HCT116 (cell line): ENCODE results near the gene PGS1. TPM values are rescaled to one million over a fixed set of nuclear protein-coding genes. Genes with fewer than 3 reads are reported as not detected.

Experiments
- ATAC-seq: fragments of 200-7000 bp; cut with Tn5 transposase; 2 replicates; pipeline ENCODE4 v1.9.1; 2020; ENCODE audit warnings: mild to moderate bottlenecking, moderate library complexity
- BruUV-seq: library from RNA; stranded (reverse); fragments of 400-500 nt; replicated peaks from 2 replicates; lab custom pipeline; 2021; lab: Mats Ljungman, UMichigan
- CTCF ChIA-PET: fragments of 300-600 bp; sonication (Branson Sonifier 250); formaldehyde crosslinking; loops from one replicate; lab custom pipeline; 2021; ENCODE audit warnings: antibody characterized with exemption; lab: Charles Lee
- POLR2A ChIA-PET: fragments of 300-600, 350-600 bp; sonication (Branson Sonifier 250); formaldehyde crosslinking; loops from one replicate; lab custom pipeline; 2021; ENCODE audit warnings: antibody characterized with exemption; lab: Charles Lee
- RAD21 ChIA-PET, 2 experiments: fragments of 300-600 bp; sonication (Branson Sonifier 250); formaldehyde crosslinking; loops; one replicate each; lab custom pipeline; 2023; ENCODE audit warnings: low total read pairs in 2 of 2; ENCODE audit not compliant: uncharacterized antibody in 2 of 2, unreplicated experiment in 2 of 2, low non-redundant PET in 1 of 2; lab: Charles Lee
- DNase-seq: peaks from one replicate; pipeline ENCODE4 v3.0.0-alpha.2; 2010; ENCODE audit warnings: low read depth, low spot score
- H2AFZ ChIP-seq: fragments of 200-600 bp; shearing (Covaris generic), sonication (generic); 2 replicates; pipeline ENCODE4 v1.6.1; 2017; ENCODE audit warnings: low read depth, mixed run types, mixed read lengths, antibody characterized with exemption, low read length; ENCODE audit not compliant: poor library complexity, severe bottlenecking
- H3K27ac ChIP-seq: 2 replicates; pipeline ENCODE4 v1.5.1; 2012; ENCODE audit warnings: low read depth, low read length
- H3K27me3 ChIP-seq: fragments of 200-600 bp; sonication (generic); 2 replicates; pipeline ENCODE4 v1.6.1; 2016; ENCODE audit warnings: mixed run types, low read length, mixed read lengths; ENCODE audit not compliant: insufficient read depth
- H3K36me3 ChIP-seq, 2 experiments: fragments of 200-500 bp in 1 of 2; fragments of 200-600 bp in 1 of 2; sonication (Bioruptor generic) in 1 of 2; sonication (generic) in 1 of 2; 2 replicates each; pipeline versions ENCODE4 v1.5.1 to v1.6.1; 2014 to 2016; ENCODE audit warnings: low read length in 2 of 2, inconsistent platforms in 1 of 2, mixed read lengths in 1 of 2, mixed run types in 1 of 2; ENCODE audit not compliant: insufficient read depth in 2 of 2, control insufficient read depth in 1 of 2
- H3K4me1 ChIP-seq, 2 experiments: fragments of 200-600 bp in 1 of 2; sonication (generic) in 1 of 2; 2 replicates each; pipeline versions ENCODE4 v1.5.1 to v1.6.1; 2012 to 2017; ENCODE audit warnings: low read length in 2 of 2, inconsistent platforms in 1 of 2, mild to moderate bottlenecking in 1 of 2, mixed read lengths in 1 of 2, mixed run types in 1 of 2, moderate library complexity in 1 of 2; ENCODE audit not compliant: insufficient read depth in 2 of 2, control insufficient read depth in 1 of 2
- H3K4me2 ChIP-seq: fragments of 200-600 bp; sonication (generic); 2 replicates; pipeline ENCODE4 v1.6.1; 2017; ENCODE audit warnings: mixed run types, low read length, mixed read lengths
- H3K4me3 ChIP-seq, 2 experiments: fragments of 200-600 bp in 1 of 2; sonication (generic) in 1 of 2; replicated peaks in 1 of 2; 2 replicates each; pipeline ENCODE4 v1.5.1; 2011 to 2016; ENCODE audit warnings: low read length in 2 of 2, control low read depth in 1 of 2, low read depth in 1 of 2, mild to moderate bottlenecking in 1 of 2, mixed read lengths in 1 of 2, mixed run types in 1 of 2
- H3K79me2 ChIP-seq: fragments of 200-600 bp; sonication (generic); 2 replicates; pipeline ENCODE4 v1.6.1; 2017; ENCODE audit warnings: mild to moderate bottlenecking, mixed run types, low read length, moderate library complexity, mixed read lengths; ENCODE audit not compliant: insufficient read depth
- H3K9ac ChIP-seq: fragments of 200-600 bp; sonication (generic); 2 replicates; pipeline ENCODE4 v1.6.1; 2016; ENCODE audit warnings: low read length, mixed read lengths
- H3K9me2 ChIP-seq: fragments of 200-600 bp; sonication (generic), shearing (Covaris generic); 2 replicates; pipeline ENCODE4 v1.6.1; 2017; ENCODE audit warnings: mixed run types, mild to moderate bottlenecking, moderate library complexity; ENCODE audit not compliant: insufficient read depth
- H3K9me3 ChIP-seq, 2 experiments: fragments of 200-500 bp in 1 of 2; fragments of 200-600 bp in 1 of 2; sonication (Bioruptor generic) in 1 of 2; sonication (generic) in 1 of 2; 2 replicates each; pipeline ENCODE4 v1.6.1; 2014 to 2017; ENCODE audit warnings: low read length in 2 of 2, mixed read lengths in 2 of 2, inconsistent platforms in 1 of 2, low read depth in 1 of 2, mild to moderate bottlenecking in 1 of 2, mixed run types in 1 of 2, moderate library complexity in 1 of 2; ENCODE audit not compliant: control insufficient read depth in 1 of 2, insufficient read depth in 1 of 2
- H4K20me1 ChIP-seq: fragments of 200-600 bp; sonication (generic), shearing (Covaris generic); 2 replicates; pipeline ENCODE4 v1.6.1; 2017; ENCODE audit warnings: mixed run types, mild to moderate bottlenecking, moderate library complexity; ENCODE audit not compliant: insufficient read depth
- CBX3 ChIP-seq: IDR thresholded peaks from 2 replicates; pipeline ENCODE4 v1.6.1; 2012; ENCODE audit warnings: low read depth
- EGR1 ChIP-seq: IDR thresholded peaks from 2 replicates; pipeline ENCODE4 v1.6.1; 2012; ENCODE audit warnings: low read depth
- EZH2phosphoT487 ChIP-seq: fragments of 200-600 bp; IDR thresholded peaks from 2 replicates; pipeline ENCODE4 v1.6.1; 2018; ENCODE audit warnings: antibody characterized with exemption, borderline replicate concordance
- FOSL1 ChIP-seq: IDR thresholded peaks from 2 replicates; pipeline ENCODE4 v1.6.1; 2012; ENCODE audit warnings: low read depth
- POLR2A ChIP-seq: IDR thresholded peaks from 2 replicates; pipeline ENCODE4 v1.7.0; 2011; ENCODE audit warnings: borderline replicate concordance; ENCODE audit not compliant: insufficient read depth, insufficient read length; ENCODE audit errors: extremely low read depth
- RAD21 ChIP-seq: IDR thresholded peaks from 2 replicates; pipeline ENCODE4 v1.6.1; 2012; ENCODE audit warnings: low read depth, mild to moderate bottlenecking
- SP1 ChIP-seq: IDR thresholded peaks from 2 replicates; pipeline ENCODE4 v1.6.1; 2012; ENCODE audit warnings: low read depth
- TCF7L2 ChIP-seq: IDR thresholded peaks from 2 replicates; pipeline ENCODE4 v1.7.0; 2011; ENCODE audit warnings: borderline replicate concordance, inconsistent platforms; ENCODE audit not compliant: insufficient read depth, insufficient read length; ENCODE audit errors: extremely low read depth
- YY1 ChIP-seq: IDR thresholded peaks from 2 replicates; pipeline ENCODE4 v1.6.1; 2011; ENCODE audit warnings: low read length, low read depth, moderate library complexity, mild to moderate bottlenecking; ENCODE audit not compliant: insufficient replicate concordance; ENCODE audit errors: extremely low read depth
- ZFX ChIP-seq: fragments of 450-650 bp; IDR thresholded peaks from 2 replicates; pipeline ENCODE4 v1.6.1; 2017
- ZNF274 ChIP-seq: fragments of 200-500 bp; sonication (Bioruptor generic); IDR thresholded peaks from 2 replicates; pipeline ENCODE4 v1.6.1; 2014; ENCODE audit warnings: mild to moderate bottlenecking, low read depth, low read length, inconsistent platforms
- intact Hi-C: fragments of 100-400 bp; cut with micrococcal nuclease; formaldehyde crosslinking; loops from 2 replicates; pipeline ENCODE4 v1.10.0; 2022
- total RNA-seq: library from RNA; stranded (reverse); gene quantifications from one replicate; pipeline ENCODE4 v1.2.1, GENCODE V29; 2021; ENCODE audit not compliant: unreplicated experiment
- TF ChIP-seq, protein P1 (sequence below): IDR thresholded peaks from 2 replicates; pipeline ENCODE4 v1.6.1; 2012; ENCODE audit warnings: low read depth
- TF ChIP-seq, protein P2 (sequence below), 3 experiments: fragments of 200-600 bp in 1 of 3; sonication (generic) in 1 of 3; IDR thresholded peaks in 2 of 3; conservative IDR thresholded peaks in 1 of 3; 2 replicates each; pipeline ENCODE4 v1.5.1; 2012 to 2017; ENCODE audit warnings: low read depth in 2 of 3, low read length in 2 of 3, antibody characterized with exemption in 1 of 3, borderline replicate concordance in 1 of 3, control low read depth in 1 of 3, mild to moderate bottlenecking in 1 of 3, mixed read lengths in 1 of 3, mixed run types in 1 of 3, moderate library complexity in 1 of 3; ENCODE audit not compliant: insufficient read depth in 1 of 3
- TF ChIP-seq, protein P3 (sequence below): IDR thresholded peaks from 2 replicates; pipeline ENCODE4 v1.6.1; 2012

The PGS1 gene
- total RNA-seq, 1 experiment from 2014 or later, result 44.4 TPM

DNA sequence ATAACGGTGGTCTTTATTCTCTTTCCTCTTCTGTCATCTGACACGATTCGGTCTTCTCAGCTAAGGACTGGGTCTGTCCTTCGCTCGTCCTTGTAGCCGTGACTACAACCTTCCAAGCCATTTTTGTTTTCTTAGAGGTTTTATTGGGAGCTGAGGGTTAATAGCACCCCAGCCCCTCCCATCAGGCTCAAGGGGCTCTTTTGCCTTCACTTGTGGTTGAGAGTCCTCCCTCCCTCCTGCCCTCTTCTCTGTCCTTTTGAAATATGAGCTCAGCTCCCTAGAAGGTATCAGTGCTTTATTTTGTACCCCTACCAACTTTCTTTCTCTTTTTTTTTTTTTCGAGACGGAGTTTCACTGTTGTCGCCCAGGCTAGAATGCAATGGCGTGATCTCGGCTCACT is 43.2 kb upstream of the PGS1 start (continued):
- no peak for TF ChIP-seq EGR1
- no peak for TF ChIP-seq YY1
- TF ChIP-seq SP1, result no peak
- TF ChIP-seq FOSL1, result no peak
- TF ChIP-seq ZNF274, result no peak
- TF ChIP-seq, protein P1, sequence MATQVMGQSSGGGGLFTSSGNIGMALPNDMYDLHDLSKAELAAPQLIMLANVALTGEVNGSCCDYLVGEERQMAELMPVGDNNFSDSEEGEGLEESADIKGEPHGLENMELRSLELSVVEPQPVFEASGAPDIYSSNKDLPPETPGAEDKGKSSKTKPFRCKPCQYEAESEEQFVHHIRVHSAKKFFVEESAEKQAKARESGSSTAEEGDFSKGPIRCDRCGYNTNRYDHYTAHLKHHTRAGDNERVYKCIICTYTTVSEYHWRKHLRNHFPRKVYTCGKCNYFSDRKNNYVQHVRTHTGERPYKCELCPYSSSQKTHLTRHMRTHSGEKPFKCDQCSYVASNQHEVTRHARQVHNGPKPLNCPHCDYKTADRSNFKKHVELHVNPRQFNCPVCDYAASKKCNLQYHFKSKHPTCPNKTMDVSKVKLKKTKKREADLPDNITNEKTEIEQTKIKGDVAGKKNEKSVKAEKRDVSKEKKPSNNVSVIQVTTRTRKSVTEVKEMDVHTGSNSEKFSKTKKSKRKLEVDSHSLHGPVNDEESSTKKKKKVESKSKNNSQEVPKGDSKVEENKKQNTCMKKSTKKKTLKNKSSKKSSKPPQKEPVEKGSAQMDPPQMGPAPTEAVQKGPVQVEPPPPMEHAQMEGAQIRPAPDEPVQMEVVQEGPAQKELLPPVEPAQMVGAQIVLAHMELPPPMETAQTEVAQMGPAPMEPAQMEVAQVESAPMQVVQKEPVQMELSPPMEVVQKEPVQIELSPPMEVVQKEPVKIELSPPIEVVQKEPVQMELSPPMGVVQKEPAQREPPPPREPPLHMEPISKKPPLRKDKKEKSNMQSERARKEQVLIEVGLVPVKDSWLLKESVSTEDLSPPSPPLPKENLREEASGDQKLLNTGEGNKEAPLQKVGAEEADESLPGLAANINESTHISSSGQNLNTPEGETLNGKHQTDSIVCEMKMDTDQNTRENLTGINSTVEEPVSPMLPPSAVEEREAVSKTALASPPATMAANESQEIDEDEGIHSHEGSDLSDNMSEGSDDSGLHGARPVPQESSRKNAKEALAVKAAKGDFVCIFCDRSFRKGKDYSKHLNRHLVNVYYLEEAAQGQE, result no peak
- no peak for TF ChIP-seq TCF7L2

DNA sequence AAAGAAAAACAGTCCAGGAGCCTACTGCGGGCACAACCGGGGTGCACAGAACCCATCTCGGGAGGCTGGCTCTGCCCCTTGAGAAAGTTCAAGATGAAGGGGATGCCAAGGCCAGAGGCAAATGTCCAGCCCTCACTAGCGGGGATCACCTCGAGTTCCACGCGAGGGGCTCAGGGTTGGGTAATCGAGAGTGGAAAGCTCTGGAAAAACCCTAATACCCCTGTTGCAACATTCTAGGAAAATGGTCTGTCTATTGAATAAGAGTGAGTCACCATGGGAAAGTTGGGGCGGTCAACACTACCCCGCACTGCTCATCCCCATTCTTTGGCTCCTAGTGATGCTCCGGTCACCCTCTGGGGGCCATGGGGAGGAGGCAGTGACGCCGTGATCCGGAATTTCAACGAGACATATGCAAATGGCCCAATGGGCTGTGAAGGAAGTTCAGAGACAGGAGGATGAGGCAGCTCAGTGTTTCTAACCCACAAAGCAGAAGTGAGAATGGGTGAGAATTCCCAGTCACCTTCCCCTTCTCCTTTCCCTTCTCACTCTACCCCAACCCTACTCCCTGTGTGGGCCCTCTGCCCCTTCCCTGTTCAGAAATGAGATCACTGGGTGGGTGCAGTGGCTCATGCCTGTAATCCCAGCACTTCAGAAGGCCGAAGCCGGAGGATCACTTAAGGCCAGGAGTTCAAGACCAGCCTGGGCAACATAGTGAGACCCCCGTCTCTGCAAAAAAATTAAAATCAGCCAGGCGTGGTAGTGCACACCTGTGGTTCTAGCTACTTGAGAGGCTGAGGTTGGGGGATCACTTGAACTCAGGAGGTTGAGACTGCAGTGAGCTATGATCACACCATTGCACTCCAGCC is 41.0 kb upstream of the PGS1 start:
- Histone ChIP-seq H3K4me1 (peaks cover 54 to 89% of the 10 kb centered on the region in 2 experiments), H3K27me3 (no peaks in the 10 kb centered on the region), H2AFZ (no peak overlapping the region), H3K9ac (no peak overlapping the region), H3K79me2 (no peaks in the 10 kb centered on the region), H3K9me3 (no peaks in the 10 kb centered on the region), H3K9me2 (no peaks in the 10 kb centered on the region), H3K4me3 (no peak overlapping the region), H4K20me1 (no peaks in the 10 kb centered on the region), H3K4me2 (no peak overlapping the region), H3K27ac (no peak overlapping the region), H3K36me3 (no peaks in the 10 kb centered on the region)
- POLR2A ChIA-PET, result no interaction called here
- no TSS peak for BruUV-seq
- no peak for DNase-seq
- TF ChIP-seq POLR2A, result no peak
- no peak for TF ChIP-seq CBX3
- TF ChIP-seq, protein P2, sequence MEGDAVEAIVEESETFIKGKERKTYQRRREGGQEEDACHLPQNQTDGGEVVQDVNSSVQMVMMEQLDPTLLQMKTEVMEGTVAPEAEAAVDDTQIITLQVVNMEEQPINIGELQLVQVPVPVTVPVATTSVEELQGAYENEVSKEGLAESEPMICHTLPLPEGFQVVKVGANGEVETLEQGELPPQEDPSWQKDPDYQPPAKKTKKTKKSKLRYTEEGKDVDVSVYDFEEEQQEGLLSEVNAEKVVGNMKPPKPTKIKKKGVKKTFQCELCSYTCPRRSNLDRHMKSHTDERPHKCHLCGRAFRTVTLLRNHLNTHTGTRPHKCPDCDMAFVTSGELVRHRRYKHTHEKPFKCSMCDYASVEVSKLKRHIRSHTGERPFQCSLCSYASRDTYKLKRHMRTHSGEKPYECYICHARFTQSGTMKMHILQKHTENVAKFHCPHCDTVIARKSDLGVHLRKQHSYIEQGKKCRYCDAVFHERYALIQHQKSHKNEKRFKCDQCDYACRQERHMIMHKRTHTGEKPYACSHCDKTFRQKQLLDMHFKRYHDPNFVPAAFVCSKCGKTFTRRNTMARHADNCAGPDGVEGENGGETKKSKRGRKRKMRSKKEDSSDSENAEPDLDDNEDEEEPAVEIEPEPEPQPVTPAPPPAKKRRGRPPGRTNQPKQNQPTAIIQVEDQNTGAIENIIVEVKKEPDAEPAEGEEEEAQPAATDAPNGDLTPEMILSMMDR (IDR thresholded peaks at IDR 0.05 in 2 of 3, conservative IDR thresholded peaks at IDR 0.05 in 1 of 3; ENCODE audit: borderline replicate concordance in 1 of 3, insufficient read depth in 1 of 3, low read depth in 2 of 3, low read length in 2 of 3), result no peak
- no peak for TF ChIP-seq ZNF274
- no peak for TF ChIP-seq RAD21
- no peak for TF ChIP-seq EZH2phosphoT487
- TF ChIP-seq, protein P3, sequence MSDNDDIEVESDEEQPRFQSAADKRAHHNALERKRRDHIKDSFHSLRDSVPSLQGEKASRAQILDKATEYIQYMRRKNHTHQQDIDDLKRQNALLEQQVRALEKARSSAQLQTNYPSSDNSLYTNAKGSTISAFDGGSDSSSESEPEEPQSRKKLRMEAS, result no peak
- no peak for TF ChIP-seq FOSL1
- TF ChIP-seq ZFX, result no peak
- CTCF ChIA-PET, result no interaction called here
- RAD21 ChIA-PET, result interaction anchor here in 1 of 2 experiments (0.7 kb wide), 1 partner anchor 29 kb away, joined by 3 read pairs; no protein-coding TSS in a partner anchor
- intact Hi-C loops, result no loop called here
- no peak for ATAC-seq
